ENCODE measurements around the gene PTPRK.

Gene PTPRK

GRCh38 chr6:127997496-127998164, 522.8 kb downstream of the PTPRK start:
- no peak overlapping the region for H3K23ac ChIP-seq (ENCODE audit: low read length in 2 of 2)
- no peak overlapping the region for H4K8ac ChIP-seq (ENCODE audit: low read length)
- DNase-seq = no peak
- 87% methylated on average over 2 of the region's 3 CpGs for WGBS
- H2AFZ ChIP-seq (ENCODE audit: low read depth, low read length) = no peak overlapping the region
- H4K91ac ChIP-seq (ENCODE audit: low read length) = no peak overlapping the region
- H3K14ac ChIP-seq (ENCODE audit: low read length in 2 of 2) = no peak overlapping the region
- no peak overlapping the region for H2AK5ac ChIP-seq (ENCODE audit: low read length, severe bottlenecking)
- H2BK5ac ChIP-seq (ENCODE audit: low read depth, low read length, poor library complexity, severe bottlenecking) = no peak overlapping the region
- H3K4me3 ChIP-seq (ENCODE audit: insufficient read depth in 1 of 2, low read depth in 1 of 2, low read length in 2 of 2) = no peak overlapping the region
- no peak overlapping the region for H3K27ac ChIP-seq (ENCODE audit: low read length, poor library complexity, severe bottlenecking)
- H2BK15ac ChIP-seq (ENCODE audit: low read depth, poor library complexity, severe bottlenecking) = no peak overlapping the region
- no peaks in the 10 kb centered on the region for H3K9me3 ChIP-seq (ENCODE audit: control insufficient read depth, low read length)
- no peaks in the 10 kb centered on the region for H3K4me1 ChIP-seq (ENCODE audit: control insufficient read depth, insufficient read depth, low read depth, low read length)
- no peak overlapping the region for H3K4me2 ChIP-seq (ENCODE audit: low read length, poor library complexity, severe bottlenecking)
- no peaks in the 10 kb centered on the region for H3K36me3 ChIP-seq (ENCODE audit: control insufficient read depth in 1 of 2, insufficient read depth in 2 of 2, low read depth in 1 of 2, low read length in 2 of 2)
- H3K18ac ChIP-seq (ENCODE audit: low read depth in 1 of 2, low read length in 2 of 2) = no peak overlapping the region
- H3K27me3 ChIP-seq (ENCODE audit: control insufficient read depth in 1 of 2, insufficient read depth in 1 of 2, low read length in 2 of 2) = no peaks in the 10 kb centered on the region
- H3K79me1 ChIP-seq (replicated peaks; ENCODE audit: low read length, poor library complexity, severe bottlenecking) = no peaks in the 10 kb centered on the region
- no peak overlapping the region for H3K4ac ChIP-seq (ENCODE audit: low read depth in 1 of 2, low read length in 2 of 2)
- H3K9ac ChIP-seq (ENCODE audit: low read length) = no peak overlapping the region
- no peak overlapping the region for H2BK12ac ChIP-seq (ENCODE audit: low read length in 2 of 2)
- no peak overlapping the region for H2BK120ac ChIP-seq (ENCODE audit: low read depth, low read length)

- Histone ChIP-seq H3K4ac (ENCODE audit: low read depth in 1 of 2, low read length in 2 of 2) (no peak overlapping the region), H2AK5ac (ENCODE audit: low read length, severe bottlenecking) (no peak overlapping the region), H3K18ac (ENCODE audit: low read depth in 1 of 2, low read length in 2 of 2) (no peak overlapping the region)
These were observed 523.5 kb downstream of the PTPRK start for GRCh38 chr6:127996925-127997324.

GRCh38 chr6:127992144-127992543, 528.3 kb downstream of the PTPRK start:
- H3K4me2 ChIP-seq (ENCODE audit: low read length, poor library complexity, severe bottlenecking) = no peak overlapping the region
- no peak overlapping the region for H4K91ac ChIP-seq (ENCODE audit: low read length)
- no peaks in the 10 kb centered on the region for H3K79me1 ChIP-seq (replicated peaks; ENCODE audit: low read length, poor library complexity, severe bottlenecking)
- no peak overlapping the region for H2BK120ac ChIP-seq (ENCODE audit: low read depth, low read length)
- H3K27ac ChIP-seq (ENCODE audit: low read length, poor library complexity, severe bottlenecking) = no peak overlapping the region
- H3K9me3 ChIP-seq (ENCODE audit: control insufficient read depth, low read length) = no peaks in the 10 kb centered on the region
- H2AK5ac ChIP-seq (ENCODE audit: low read length, severe bottlenecking) = no peak overlapping the region
- no peak overlapping the region for H3K14ac ChIP-seq (ENCODE audit: low read length in 2 of 2)
- no peaks in the 10 kb centered on the region for H3K27me3 ChIP-seq (ENCODE audit: control insufficient read depth in 1 of 2, insufficient read depth in 1 of 2, low read length in 2 of 2)
- DNase-seq = no peak
- peaks cover 0 to 5% of the 10 kb centered on the region in 2 experiments for H3K36me3 ChIP-seq (ENCODE audit: control insufficient read depth in 1 of 2, insufficient read depth in 2 of 2, low read depth in 1 of 2, low read length in 2 of 2)
- no peak overlapping the region for H3K4ac ChIP-seq (ENCODE audit: low read depth in 1 of 2, low read length in 2 of 2)
- H2BK5ac ChIP-seq (ENCODE audit: low read depth, low read length, poor library complexity, severe bottlenecking) = no peak overlapping the region
- H3K23ac ChIP-seq (ENCODE audit: low read length in 2 of 2) = no peak overlapping the region
- 91% methylated on average over 1 of the region's 1 CpG for WGBS
- no peak overlapping the region for H4K8ac ChIP-seq (ENCODE audit: low read length)
- no peak overlapping the region for H2BK15ac ChIP-seq (ENCODE audit: low read depth, poor library complexity, severe bottlenecking)
- no peaks in the 10 kb centered on the region for H3K4me1 ChIP-seq (ENCODE audit: control insufficient read depth, insufficient read depth, low read depth, low read length)
- no peak overlapping the region for H3K4me3 ChIP-seq (ENCODE audit: insufficient read depth in 1 of 2, low read depth in 1 of 2, low read length in 2 of 2)
- H2AFZ ChIP-seq (ENCODE audit: low read depth, low read length) = no peak overlapping the region
- no peak overlapping the region for H3K18ac ChIP-seq (ENCODE audit: low read depth in 1 of 2, low read length in 2 of 2)
- H3K9ac ChIP-seq (ENCODE audit: low read length) = no peak overlapping the region
- no peak overlapping the region for H2BK12ac ChIP-seq (ENCODE audit: low read length in 2 of 2)

More at GRCh38 chr6:127996925-127997324, 523.5 kb downstream of the PTPRK start:
- no peaks in the 10 kb centered on the region for H3K4me1 ChIP-seq (ENCODE audit: control insufficient read depth, insufficient read depth, low read depth, low read length)
- 87% methylated on average over 1 of the region's 3 CpGs for WGBS
- DNase-seq = no peak
- no peaks in the 10 kb centered on the region for H3K9me3 ChIP-seq (ENCODE audit: control insufficient read depth, low read length)
- no peak overlapping the region for H3K4me2 ChIP-seq (ENCODE audit: low read length, poor library complexity, severe bottlenecking)
- H2AFZ ChIP-seq (ENCODE audit: low read depth, low read length) = no peak overlapping the region
- H3K27me3 ChIP-seq (ENCODE audit: control insufficient read depth in 1 of 2, insufficient read depth in 1 of 2, low read length in 2 of 2) = no peaks in the 10 kb centered on the region
- no peak overlapping the region for H3K27ac ChIP-seq (ENCODE audit: low read length, poor library complexity, severe bottlenecking)
- H4K91ac ChIP-seq (ENCODE audit: low read length) = no peak overlapping the region
- no peak overlapping the region for H3K23ac ChIP-seq (ENCODE audit: low read length in 2 of 2)
- H3K4me3 ChIP-seq (ENCODE audit: insufficient read depth in 1 of 2, low read depth in 1 of 2, low read length in 2 of 2) = no peak overlapping the region
- H2BK120ac ChIP-seq (ENCODE audit: low read depth, low read length) = no peak overlapping the region
- no peak overlapping the region for H4K8ac ChIP-seq (ENCODE audit: low read length)
- H2BK5ac ChIP-seq (ENCODE audit: low read depth, low read length, poor library complexity, severe bottlenecking) = no peak overlapping the region
- no peak overlapping the region for H2BK15ac ChIP-seq (ENCODE audit: low read depth, poor library complexity, severe bottlenecking)
- no peak overlapping the region for H3K14ac ChIP-seq (ENCODE audit: low read length in 2 of 2)
- no peak overlapping the region for H2BK12ac ChIP-seq (ENCODE audit: low read length in 2 of 2)
- H3K36me3 ChIP-seq (ENCODE audit: control insufficient read depth in 1 of 2, insufficient read depth in 2 of 2, low read depth in 1 of 2, low read length in 2 of 2) = no peaks in the 10 kb centered on the region
- no peaks in the 10 kb centered on the region for H3K79me1 ChIP-seq (replicated peaks; ENCODE audit: low read length, poor library complexity, severe bottlenecking)
- H3K9ac ChIP-seq (ENCODE audit: low read length) = no peak overlapping the region

DNA sequence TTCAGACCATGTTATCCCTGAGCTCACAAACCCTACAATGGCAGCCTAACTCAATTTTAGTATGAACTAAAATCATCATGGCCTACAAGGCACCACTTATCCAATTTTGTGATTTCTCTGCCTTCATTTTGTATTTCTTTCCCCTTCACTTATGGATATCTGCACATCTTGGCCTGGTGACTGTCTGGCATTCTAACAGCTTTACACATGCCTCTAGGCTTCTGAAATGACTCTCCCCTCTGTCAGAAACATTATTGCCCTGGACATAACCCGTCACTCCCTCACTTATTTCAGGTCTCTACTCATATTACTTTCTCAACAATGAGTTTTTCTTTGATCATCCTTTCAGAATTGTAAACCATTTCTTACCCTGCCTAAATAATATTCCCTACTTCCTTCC, 530.3 kb downstream of the PTPRK start:
- no peak overlapping the region for H4K8ac ChIP-seq (ENCODE audit: low read length)
- H3K18ac ChIP-seq (ENCODE audit: low read depth in 1 of 2, low read length in 2 of 2) = no peak overlapping the region
- H2BK12ac ChIP-seq (ENCODE audit: low read length in 2 of 2) = no peak overlapping the region
- H3K27ac ChIP-seq (ENCODE audit: low read length, poor library complexity, severe bottlenecking) = no peak overlapping the region
- no peaks in the 10 kb centered on the region for H3K79me1 ChIP-seq (replicated peaks; ENCODE audit: low read length, poor library complexity, severe bottlenecking)
- 97% methylated on average over 1 of the region's 1 CpG for WGBS
- no peak overlapping the region for H3K9ac ChIP-seq (ENCODE audit: low read length)
- no peak overlapping the region for H4K91ac ChIP-seq (ENCODE audit: low read length)
- H2BK15ac ChIP-seq (ENCODE audit: low read depth, poor library complexity, severe bottlenecking) = no peak overlapping the region
- no peaks in the 10 kb centered on the region for H3K27me3 ChIP-seq (ENCODE audit: control insufficient read depth in 1 of 2, insufficient read depth in 1 of 2, low read length in 2 of 2)
- no peak overlapping the region for H2BK120ac ChIP-seq (ENCODE audit: low read depth, low read length)
- no peak for DNase-seq
- no peak overlapping the region for H2AK5ac ChIP-seq (ENCODE audit: low read length, severe bottlenecking)
- no peak overlapping the region for H3K4ac ChIP-seq (ENCODE audit: low read depth in 1 of 2, low read length in 2 of 2)
- H3K4me3 ChIP-seq (ENCODE audit: insufficient read depth in 1 of 2, low read depth in 1 of 2, low read length in 2 of 2) = no peak overlapping the region
- no peak overlapping the region for H3K14ac ChIP-seq (ENCODE audit: low read length in 2 of 2)
- H2BK5ac ChIP-seq (ENCODE audit: low read depth, low read length, poor library complexity, severe bottlenecking) = no peak overlapping the region
- no peaks in the 10 kb centered on the region for H3K9me3 ChIP-seq (ENCODE audit: control insufficient read depth, low read length)
- no peak overlapping the region for H3K4me2 ChIP-seq (ENCODE audit: low read length, poor library complexity, severe bottlenecking)
- H3K36me3 ChIP-seq (ENCODE audit: control insufficient read depth in 1 of 2, insufficient read depth in 2 of 2, low read depth in 1 of 2, low read length in 2 of 2) = peaks cover 0 to 5% of the 10 kb centered on the region in 2 experiments
- no peaks in the 10 kb centered on the region for H3K4me1 ChIP-seq (ENCODE audit: control insufficient read depth, insufficient read depth, low read depth, low read length)
- H3K23ac ChIP-seq (ENCODE audit: low read length in 2 of 2) = no peak overlapping the region
- no peak overlapping the region for H2AFZ ChIP-seq (ENCODE audit: low read depth, low read length)
